ENCODE results near the gene CD52.

DNA sequence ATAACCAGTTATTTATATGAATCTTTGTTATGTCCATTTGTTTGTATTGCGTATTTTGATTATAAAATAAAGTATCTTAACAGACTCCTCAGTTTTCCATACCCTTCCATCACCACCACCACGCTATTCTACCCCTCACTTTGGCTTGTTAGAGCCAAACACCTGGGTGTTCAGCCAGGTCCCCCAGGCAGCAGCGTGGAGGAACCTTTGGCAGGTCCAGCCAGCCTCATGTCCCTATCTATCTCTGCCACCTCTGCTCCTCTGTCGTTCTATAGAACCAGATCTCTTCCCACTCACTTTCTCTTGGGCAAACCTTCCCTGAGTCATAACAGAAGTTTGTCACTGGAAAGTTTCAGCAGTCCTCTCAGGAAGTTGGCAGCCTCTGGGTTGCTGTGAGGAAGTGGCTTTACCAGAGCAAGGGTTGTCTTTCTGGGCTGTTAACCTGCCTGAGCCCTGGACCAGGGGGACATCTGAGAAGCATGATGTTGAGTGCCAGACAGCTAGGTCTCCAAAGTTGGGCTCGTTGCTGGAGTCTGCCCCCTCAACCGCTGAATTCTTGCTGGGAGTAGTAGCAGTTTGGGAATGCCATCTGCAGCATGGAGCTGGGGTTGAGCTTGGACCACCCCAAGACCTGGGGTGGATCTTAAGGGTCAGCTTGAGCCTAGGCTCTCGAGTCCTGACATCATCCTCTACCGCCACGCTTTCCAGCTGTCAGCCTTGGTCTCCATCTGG lies 38.9 kb upstream of the CD52 start:
- TF ChIP-seq CTCF (tag by site-specific recombination; IDR thresholded peaks at IDR 0.05): no peak
- TF ChIP-seq YY1 (tag by site-specific recombination; IDR thresholded peaks at IDR 0.05): no peak
- no peak for TF ChIP-seq ZNF335 (tag by site-specific recombination; conservative IDR thresholded peaks at IDR 0.05)
- no peak for TF ChIP-seq ZNF791 (tag by site-specific recombination; IDR thresholded peaks at IDR 0.05)
- TF ChIP-seq ZNF558 (tag by site-specific recombination; IDR thresholded peaks at IDR 0.05): no peak

All from HEK293 (cell line).